Endodermal cell (in vitro differentiated cells): ENCODE results near the gene PRCD. TPM values are rescaled to one million over a fixed set of nuclear protein-coding genes. Genes with fewer than 3 reads are reported as not detected.

ENCODE experiments used
- DNase-seq: peaks from one replicate; pipeline ENCODE4 v3.0.0-alpha.2; 2017
- H3K27ac ChIP-seq: 2 replicates; pipeline ENCODE4 v1.5.1; 2013; ENCODE audit warnings: mild to moderate bottlenecking, low read depth, low read length, moderate library complexity
- H3K27me3 ChIP-seq: 2 replicates; pipeline ENCODE4 v1.6.1; 2013; ENCODE audit warnings: mild to moderate bottlenecking, low read length, moderate library complexity; ENCODE audit not compliant: insufficient read depth, control insufficient read depth, poor library complexity, severe bottlenecking
- H3K36me3 ChIP-seq: 2 replicates; pipeline ENCODE4 v1.7.0; 2013; ENCODE audit warnings: mild to moderate bottlenecking, low read length, moderate library complexity; ENCODE audit not compliant: control insufficient read depth, insufficient read depth
- H3K4me1 ChIP-seq: one replicate; pipeline ENCODE4 v1.7.0; 2013; ENCODE audit warnings: low read length; ENCODE audit not compliant: control insufficient read depth, insufficient read depth
- H3K4me3 ChIP-seq: 2 replicates; pipeline ENCODE4 v1.5.1; 2013; ENCODE audit warnings: mild to moderate bottlenecking, low read length, moderate library complexity
- H3K9ac ChIP-seq: 2 replicates; pipeline ENCODE4 v1.6.1; 2013; ENCODE audit warnings: mild to moderate bottlenecking, low read length, moderate library complexity; ENCODE audit not compliant: poor library complexity, severe bottlenecking; ENCODE audit errors: extremely low read depth
- H3K9me3 ChIP-seq: 2 replicates; pipeline ENCODE4 v1.6.1; 2013; ENCODE audit warnings: mild to moderate bottlenecking, low read length, moderate library complexity; ENCODE audit not compliant: control insufficient read depth
- H3K27ac Mint-ChIP-seq: 2 replicates; pipeline ENCODE4 v1.8.0; 2020; ENCODE audit warnings: mixed read lengths
- H3K27me3 Mint-ChIP-seq: 2 replicates; pipeline ENCODE4 v1.8.0; 2021; ENCODE audit warnings: mild to moderate bottlenecking, mixed read lengths; ENCODE audit not compliant: insufficient read depth
- H3K36me3 Mint-ChIP-seq: 2 replicates; pipeline ENCODE4 v1.8.0; 2020; ENCODE audit warnings: low read depth, mixed read lengths
- H3K4me1 Mint-ChIP-seq: 2 replicates; pipeline ENCODE4 v1.8.0; 2020; ENCODE audit warnings: mixed read lengths
- H3K4me3 Mint-ChIP-seq: 2 replicates; pipeline ENCODE4 v1.8.0; 2020; ENCODE audit warnings: mild to moderate bottlenecking, moderate library complexity, mixed read lengths
- H3K9me3 Mint-ChIP-seq: 2 replicates; pipeline ENCODE4 v1.8.0; 2020; ENCODE audit warnings: mild to moderate bottlenecking, mixed read lengths
- WGBS, 2 experiments: methylation state at CpG; one replicate each; pipeline versions ENCODE4 v1.1.5 to v1.1.7; 2013; ENCODE audit warnings: missing lambda C conversion rate in 2 of 2, mixed read lengths in 1 of 2; ENCODE audit not compliant: insufficient coverage in 1 of 2, insufficient read length in 1 of 2; 5-methylcytosine and 5-hydroxymethylcytosine counted together
- total RNA-seq, 2 donors: library from RNA; stranded (reverse); fragmentation: NEBNext Ultra II Directional in 1 of 2; extraction: Animal tissue kit (Norgen Biotek cat#: 25700) in 1 of 2; gene quantifications; 2 replicates in 1 of 2; 3 replicates in 1 of 2; pipeline ENCODE4 v1.2.1, GENCODE V29; 2021
- TF ChIP-seq, protein P1 (sequence below): fragments of 200-600 bp; sonication (generic); conservative IDR thresholded peaks from 2 replicates; pipeline ENCODE4 v1.5.0; 2021; ENCODE audit warnings: antibody characterized with exemption, mild to moderate bottlenecking

Gene PRCD
- total RNA-seq, 2 donors from 2014 or later = 3.2 to 4.8 TPM

- DNase-seq = no peak
- TF ChIP-seq, protein P1, sequence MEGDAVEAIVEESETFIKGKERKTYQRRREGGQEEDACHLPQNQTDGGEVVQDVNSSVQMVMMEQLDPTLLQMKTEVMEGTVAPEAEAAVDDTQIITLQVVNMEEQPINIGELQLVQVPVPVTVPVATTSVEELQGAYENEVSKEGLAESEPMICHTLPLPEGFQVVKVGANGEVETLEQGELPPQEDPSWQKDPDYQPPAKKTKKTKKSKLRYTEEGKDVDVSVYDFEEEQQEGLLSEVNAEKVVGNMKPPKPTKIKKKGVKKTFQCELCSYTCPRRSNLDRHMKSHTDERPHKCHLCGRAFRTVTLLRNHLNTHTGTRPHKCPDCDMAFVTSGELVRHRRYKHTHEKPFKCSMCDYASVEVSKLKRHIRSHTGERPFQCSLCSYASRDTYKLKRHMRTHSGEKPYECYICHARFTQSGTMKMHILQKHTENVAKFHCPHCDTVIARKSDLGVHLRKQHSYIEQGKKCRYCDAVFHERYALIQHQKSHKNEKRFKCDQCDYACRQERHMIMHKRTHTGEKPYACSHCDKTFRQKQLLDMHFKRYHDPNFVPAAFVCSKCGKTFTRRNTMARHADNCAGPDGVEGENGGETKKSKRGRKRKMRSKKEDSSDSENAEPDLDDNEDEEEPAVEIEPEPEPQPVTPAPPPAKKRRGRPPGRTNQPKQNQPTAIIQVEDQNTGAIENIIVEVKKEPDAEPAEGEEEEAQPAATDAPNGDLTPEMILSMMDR = no peak
- Histone ChIP-seq H3K36me3 (no peaks in the 10 kb centered on the region), H3K9me3 (no peaks in the 10 kb centered on the region), H3K4me3 (no peak overlapping the region), H3K27ac (no peak overlapping the region), H3K27me3 (no peaks in the 10 kb centered on the region), H3K4me1 (no peaks in the 10 kb centered on the region), H3K9ac (no peak overlapping the region)
- no peaks in the 10 kb centered on the region for H3K9me3 Mint-ChIP-seq
- H3K4me1 Mint-ChIP-seq = peaks cover 7% of the 10 kb centered on the region
- no peak overlapping the region for H3K4me3 Mint-ChIP-seq
- H3K27me3 Mint-ChIP-seq = no peaks in the 10 kb centered on the region
- H3K27ac Mint-ChIP-seq = no peak overlapping the region
- H3K36me3 Mint-ChIP-seq = no peaks in the 10 kb centered on the region
- 90 to 100% methylated on average over 3 to 4 of the region's 4 CpGs for WGBS, 2 experiments
These were observed 11.8 kb downstream of the PRCD start for GRCh38 chr17:76551685-76552084.

GRCh38 chr17:76553178-76553908 lies 13.5 kb downstream of the PRCD start:
- Mint-ChIP-seq H3K9me3 (no peaks in the 10 kb centered on the region), H3K4me3 (no peak overlapping the region), H3K4me1 (peaks cover 8% of the 10 kb centered on the region), H3K27ac (no peak overlapping the region), H3K36me3 (no peaks in the 10 kb centered on the region), H3K27me3 (no peaks in the 10 kb centered on the region)
- TF ChIP-seq, protein P1 = no peak
- no peak for DNase-seq
- Histone ChIP-seq H3K9me3 (no peaks in the 10 kb centered on the region), H3K9ac (no peak overlapping the region), H3K4me3 (no peak overlapping the region), H3K27me3 (no peaks in the 10 kb centered on the region), H3K27ac (no peak overlapping the region), H3K4me1 (no peaks in the 10 kb centered on the region), H3K36me3 (no peaks in the 10 kb centered on the region)
- 90 to 91% methylated on average over 4 to 7 of the region's 8 CpGs for WGBS, 2 experiments

GRCh38 chr17:76554131-76554530 lies 14.3 kb downstream of the PRCD start:
- Histone ChIP-seq H3K9me3 (no peaks in the 10 kb centered on the region), H3K27me3 (no peaks in the 10 kb centered on the region), H3K36me3 (peaks cover 1% of the 10 kb centered on the region), H3K4me1 (no peaks in the 10 kb centered on the region), H3K4me3 (no peak overlapping the region), H3K27ac (no peak overlapping the region), H3K9ac (no peak overlapping the region)
- DNase-seq = no peak
- Mint-ChIP-seq H3K27me3 (no peaks in the 10 kb centered on the region), H3K9me3 (no peaks in the 10 kb centered on the region), H3K36me3 (peaks cover 5% of the 10 kb centered on the region), H3K4me1 (peaks cover 16% of the 10 kb centered on the region), H3K27ac (no peak overlapping the region), H3K4me3 (no peak overlapping the region)
- 80 to 81% methylated on average over 6 of the region's 6 CpGs for whole genome bisulfite sequencing, 2 experiments
- TF ChIP-seq, protein P1 = no peak
